ENCODE data around the gene FGGY. TPM values are rescaled to one million over a fixed set of nuclear protein-coding genes. Genes with fewer than 3 reads are reported as not detected.

Gene FGGY
- total RNA-seq, 1 experiment from 2014 or later: 12.0 TPM

DNA sequence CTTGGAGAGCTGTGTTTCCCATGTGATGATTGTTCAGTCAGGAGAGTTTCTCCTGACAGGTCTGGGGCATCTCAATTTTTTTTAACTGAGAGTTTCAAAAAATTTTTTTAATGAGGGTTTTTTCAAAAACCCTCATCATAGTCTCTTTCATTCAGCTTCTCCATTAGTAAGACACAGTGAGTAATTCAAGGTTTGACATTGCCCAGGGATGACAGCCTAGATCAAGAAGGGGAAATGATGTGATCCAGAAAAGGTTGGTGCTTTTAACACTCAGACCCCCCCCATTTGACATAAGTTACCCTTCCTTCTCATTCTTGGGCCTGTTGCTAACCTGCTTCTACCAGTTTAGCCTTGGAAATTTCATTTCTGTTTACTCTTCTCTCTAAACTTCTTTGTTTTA lies 328.5 kb downstream of the FGGY start (continued):
- TF ChIP-seq E2F4 (CRISPR knock-in tag; IDR thresholded peaks at IDR 0.05; ENCODE audit: borderline replicate concordance, low read depth) (no peak), ZNF396 (CRISPR knock-in tag; IDR thresholded peaks at IDR 0.05; ENCODE audit: borderline replicate concordance) (no peak), PRRX2 (CRISPR knock-in tag; IDR thresholded peaks at IDR 0.05) (no peak), TP53 (CRISPR knock-in tag; IDR thresholded peaks at IDR 0.05) (no peak)

DNA sequence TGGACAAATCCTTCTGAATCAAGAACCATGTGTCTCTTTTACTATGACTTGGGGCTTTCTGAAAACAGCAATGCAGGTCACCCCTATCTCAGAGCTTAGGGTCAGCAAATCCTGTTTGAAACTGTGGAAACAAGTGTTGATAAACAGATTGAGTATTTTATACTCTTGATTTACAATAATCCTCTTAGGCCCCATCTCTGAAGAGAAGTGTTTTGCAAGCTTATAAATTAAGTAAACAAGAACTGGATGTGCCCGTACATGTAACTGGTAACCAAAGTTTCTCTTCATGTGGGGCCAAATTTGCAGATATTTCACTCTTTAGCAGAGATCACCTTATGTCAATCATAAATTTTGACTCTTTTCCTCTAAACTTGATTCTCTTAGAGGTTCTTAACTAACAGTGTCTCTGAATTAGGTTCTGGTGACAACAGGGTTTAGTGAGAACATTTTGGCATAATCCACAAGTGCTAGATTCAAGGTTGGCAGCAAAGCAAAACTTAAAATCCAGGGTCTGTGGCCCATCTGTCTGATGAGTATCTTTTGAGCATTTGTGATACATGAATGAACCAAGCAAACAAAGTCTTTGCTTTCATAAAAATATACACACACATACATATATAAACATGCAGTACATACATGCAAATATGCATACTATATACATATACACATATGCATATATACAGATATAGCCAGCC lies 334.8 kb downstream of the FGGY start:
- POLR2A ChIA-PET: no interaction called here
- Mint-ChIP-seq H3K27ac (no peak overlapping the region), H3K27me3 (ENCODE audit: low read depth) (no peaks in the 10 kb centered on the region), H3K4me3 (no peak overlapping the region), H3K36me3 (0 out of 2 replicates have a peak, but pooled peaks cover under 1% of the 10 kb centered on the region), H3K9me3 (peaks cover 6% of the 10 kb centered on the region), H3K4me1 (no peaks in the 10 kb centered on the region)
- CTCF ChIA-PET: no interaction called here
- TF ChIP-seq MYBL2 (CRISPR knock-in tag; IDR thresholded peaks at IDR 0.05): no peak
- no peak for TF ChIP-seq SP1 (CRISPR knock-in tag; conservative IDR thresholded peaks at IDR 0.05)
- ATAC-seq (no peak), DNase-seq (ENCODE audit: low spot score) (no peak)

DNA sequence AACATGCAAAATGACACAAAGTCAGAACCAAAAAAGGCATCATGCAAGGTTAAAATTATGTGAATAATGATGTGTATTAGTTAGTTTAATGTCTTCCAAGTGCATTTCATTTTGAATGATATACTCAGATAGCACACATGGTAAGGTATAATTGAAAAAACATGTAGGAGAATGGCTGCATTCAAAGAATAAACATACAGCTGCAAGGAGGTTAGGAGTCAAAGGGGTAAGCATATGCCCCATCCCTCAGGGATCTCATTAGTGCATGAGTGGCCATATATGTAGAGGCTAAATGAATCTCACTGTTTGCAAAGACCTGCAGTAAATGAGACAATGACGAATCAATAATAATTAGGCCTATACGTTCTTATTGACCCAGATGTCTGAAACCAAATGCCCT lies 338.2 kb downstream of the FGGY start:
- H3K27me3 Mint-ChIP-seq (ENCODE audit: low read depth): no peaks in the 10 kb centered on the region

More for the DNA sequence above, 338.2 kb downstream of the FGGY start:
- ChIA-PET CTCF (no interaction called here), POLR2A (no interaction called here)
- Mint-ChIP-seq H3K36me3 (0 out of 2 replicates have a peak, but pooled peaks cover 2% of the 10 kb centered on the region), H3K27ac (no peak overlapping the region), H3K9me3 (peaks cover 10% of the 10 kb centered on the region), H3K4me3 (no peak overlapping the region), H3K4me1 (peaks cover 3% of the 10 kb centered on the region)
- no peak for DNase-seq (ENCODE audit: low spot score)
- TF ChIP-seq, protein P1, sequence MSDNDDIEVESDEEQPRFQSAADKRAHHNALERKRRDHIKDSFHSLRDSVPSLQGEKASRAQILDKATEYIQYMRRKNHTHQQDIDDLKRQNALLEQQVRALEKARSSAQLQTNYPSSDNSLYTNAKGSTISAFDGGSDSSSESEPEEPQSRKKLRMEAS (CRISPR knock-in tag; IDR thresholded peaks at IDR 0.05): no peak
- TF ChIP-seq ZBTB21 (CRISPR knock-in tag; IDR thresholded peaks at IDR 0.05; ENCODE audit: borderline replicate concordance) (no peak), ZNF396 (CRISPR knock-in tag; IDR thresholded peaks at IDR 0.05; ENCODE audit: borderline replicate concordance) (no peak), NR2C2 (CRISPR knock-in tag; IDR thresholded peaks at IDR 0.05) (no peak), SP1 (CRISPR knock-in tag; conservative IDR thresholded peaks at IDR 0.05) (no peak), TEAD1 (CRISPR knock-in tag; IDR thresholded peaks at IDR 0.05) (no peak), FOXP1 (CRISPR knock-in tag; IDR thresholded peaks at IDR 0.05; ENCODE audit: borderline replicate concordance) (no peak), ZNF219 (CRISPR knock-in tag; IDR thresholded peaks at IDR 0.05; ENCODE audit: borderline replicate concordance) (no peak), ZNF121 (CRISPR knock-in tag; IDR thresholded peaks at IDR 0.05) (no peak), FOXP4 (CRISPR knock-in tag; IDR thresholded peaks at IDR 0.05) (no peak), AFF4 (CRISPR knock-in tag; IDR thresholded peaks at IDR 0.05; ENCODE audit: borderline replicate concordance) (no peak), GRHL2 (CRISPR knock-in tag; IDR thresholded peaks at IDR 0.05; ENCODE audit: insufficient replicate concordance, severe bottlenecking) (no peak)
- TF ChIP-seq, protein P2, sequence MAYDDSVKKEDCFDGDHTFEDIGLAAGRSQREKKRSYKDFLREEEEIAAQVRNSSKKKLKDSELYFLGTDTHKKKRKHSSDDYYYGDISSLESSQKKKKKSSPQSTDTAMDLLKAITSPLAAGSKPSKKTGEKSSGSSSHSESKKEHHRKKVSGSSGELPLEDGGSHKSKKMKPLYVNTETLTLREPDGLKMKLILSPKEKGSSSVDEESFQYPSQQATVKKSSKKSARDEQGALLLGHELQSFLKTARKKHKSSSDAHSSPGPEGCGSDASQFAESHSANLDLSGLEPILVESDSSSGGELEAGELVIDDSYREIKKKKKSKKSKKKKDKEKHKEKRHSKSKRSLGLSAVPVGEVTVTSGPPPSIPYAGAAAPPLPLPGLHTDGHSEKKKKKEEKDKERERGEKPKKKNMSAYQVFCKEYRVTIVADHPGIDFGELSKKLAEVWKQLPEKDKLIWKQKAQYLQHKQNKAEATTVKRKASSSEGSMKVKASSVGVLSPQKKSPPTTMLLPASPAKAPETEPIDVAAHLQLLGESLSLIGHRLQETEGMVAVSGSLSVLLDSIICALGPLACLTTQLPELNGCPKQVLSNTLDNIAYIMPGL (CRISPR knock-in tag; IDR thresholded peaks at IDR 0.05): no peak
- ATAC-seq: no peak

Measured in WTC11 (cell line).